RWPE2 (cell line): ENCODE data around the gene SMIM38.

ENCODE experiments used
- ATAC-seq: fragments of 200-7000 bp; cut with Tn5 transposase; 3 replicates; pipeline ENCODE4 v1.9.1; 2021; ENCODE audit warnings: low read depth
- DNase-seq: peaks from one replicate; pipeline ENCODE4 v3.0.0-alpha.2; 2020; ENCODE audit warnings: low spot score
- H3K27ac ChIP-seq: fragments of 450-650 bp; 2 replicates; pipeline ENCODE4 v1.5.1; 2017; ENCODE audit warnings: mild to moderate bottlenecking; ENCODE audit not compliant: poor library complexity, severe bottlenecking
- H3K27me3 ChIP-seq: fragments of 250-450 bp; sonication (Bioruptor Pico); 2 replicates; pipeline ENCODE4 v1.5.1; 2021; ENCODE audit warnings: mild to moderate bottlenecking, moderate library complexity; ENCODE audit not compliant: insufficient read depth, poor library complexity, severe bottlenecking
- H3K36me3 ChIP-seq: fragments of 250-450 bp; sonication (Bioruptor Pico); 2 replicates; pipeline ENCODE4 v1.5.1; 2020; ENCODE audit warnings: low read depth, mild to moderate bottlenecking, moderate library complexity
- H3K4me1 ChIP-seq: fragments of 250-450 bp; sonication (Bioruptor Pico); 2 replicates; pipeline ENCODE4 v1.5.1; 2021; ENCODE audit warnings: mild to moderate bottlenecking, moderate library complexity; ENCODE audit not compliant: insufficient read depth, poor library complexity, severe bottlenecking
- H3K4me3 ChIP-seq: fragments of 250-450 bp; sonication (Bioruptor Pico); 2 replicates; pipeline ENCODE4 v1.5.1; 2021; ENCODE audit warnings: mild to moderate bottlenecking, moderate library complexity; ENCODE audit not compliant: severe bottlenecking
- H3K9me3 ChIP-seq: fragments of 250-450 bp; sonication (Bioruptor Pico); 2 replicates; pipeline ENCODE4 v1.5.1; 2021; ENCODE audit warnings: mild to moderate bottlenecking, moderate library complexity; ENCODE audit not compliant: severe bottlenecking
- CTCF ChIP-seq: fragments of 450-650 bp; IDR thresholded peaks from one replicate; pipeline ENCODE4 v1.5.1; 2017; ENCODE audit warnings: mild to moderate bottlenecking, moderate library complexity; ENCODE audit not compliant: poor library complexity, severe bottlenecking

The SMIM38 gene

DNA sequence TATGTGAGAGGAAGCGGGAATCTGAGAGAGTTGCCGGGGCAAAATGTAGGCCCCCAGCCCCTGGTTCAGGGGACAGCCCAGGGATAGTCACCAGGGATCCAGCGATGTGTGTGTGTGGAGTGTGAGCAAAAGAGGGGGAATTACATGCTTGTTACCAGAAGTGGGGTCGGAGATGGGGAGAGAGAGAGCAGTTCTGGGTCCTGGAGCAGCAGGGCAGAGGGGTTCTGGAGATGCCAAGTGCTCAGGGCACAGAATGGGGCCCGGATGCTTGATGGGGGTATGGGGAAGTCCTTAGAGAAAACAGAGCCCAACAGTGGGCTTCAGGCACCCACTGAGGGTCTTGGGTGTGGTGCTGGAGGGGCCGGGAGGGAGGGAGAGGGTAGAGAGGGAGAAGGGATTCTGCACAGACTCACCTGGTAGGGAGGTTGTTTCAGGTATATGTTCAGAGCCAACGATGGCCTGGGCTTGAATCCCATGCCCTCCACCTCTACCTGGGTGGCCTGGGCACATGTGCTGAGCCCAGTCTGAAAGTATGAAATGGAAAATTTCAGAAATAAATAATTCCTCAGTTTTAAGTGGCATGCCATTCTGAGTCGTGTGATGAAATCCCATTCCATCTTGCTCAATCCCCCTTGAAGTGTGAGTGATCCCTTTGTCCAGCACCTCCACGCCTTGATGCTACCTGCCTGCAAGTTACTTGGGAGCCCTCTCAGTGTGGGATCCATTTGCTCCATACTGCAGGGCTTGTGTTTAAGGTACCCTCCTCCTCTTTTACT is 12.4 kb downstream of the SMIM38 start:
- no peak overlapping the region for H3K27ac ChIP-seq

DNA sequence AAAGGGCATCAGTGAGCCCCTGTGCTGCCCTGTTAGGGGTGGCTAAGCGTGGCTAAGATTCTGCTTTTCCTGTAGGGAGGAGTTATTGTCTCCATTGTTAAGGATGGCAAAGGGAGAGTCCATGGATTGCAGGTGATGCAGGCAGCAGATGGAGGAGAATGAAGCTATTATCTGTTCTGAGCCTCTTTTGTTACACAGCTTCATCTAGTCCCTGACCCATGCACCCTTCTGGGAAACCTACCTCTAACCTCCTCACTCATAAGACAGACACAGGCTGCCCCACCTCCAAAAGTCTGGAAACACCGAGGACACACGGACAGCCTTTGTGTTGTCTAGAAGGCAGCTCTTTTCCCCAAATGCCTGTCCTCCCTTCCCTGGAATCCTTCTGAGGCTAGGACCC is 13.7 kb downstream of the SMIM38 start:
- no peak for TF ChIP-seq CTCF
- Histone ChIP-seq H3K4me1 (peaks cover 8% of the 10 kb centered on the region), H3K9me3 (no peaks in the 10 kb centered on the region), H3K27me3 (no peaks in the 10 kb centered on the region), H3K27ac (no peak overlapping the region), H3K36me3 (no peaks in the 10 kb centered on the region), H3K4me3 (no peak overlapping the region)
- no peak for DNase-seq
- ATAC-seq = no peak

More for the DNA sequence above, 12.4 kb downstream of the SMIM38 start:
- Histone ChIP-seq H3K27me3 (no peaks in the 10 kb centered on the region), H3K36me3 (no peaks in the 10 kb centered on the region), H3K9me3 (no peaks in the 10 kb centered on the region), H3K4me1 (peaks cover 6% of the 10 kb centered on the region), H3K4me3 (no peak overlapping the region)
- no peak for TF ChIP-seq CTCF
- peak; percentile 48; the same call in 2 of the 3 replicates for ATAC-seq
- DNase-seq = no peak

DNA sequence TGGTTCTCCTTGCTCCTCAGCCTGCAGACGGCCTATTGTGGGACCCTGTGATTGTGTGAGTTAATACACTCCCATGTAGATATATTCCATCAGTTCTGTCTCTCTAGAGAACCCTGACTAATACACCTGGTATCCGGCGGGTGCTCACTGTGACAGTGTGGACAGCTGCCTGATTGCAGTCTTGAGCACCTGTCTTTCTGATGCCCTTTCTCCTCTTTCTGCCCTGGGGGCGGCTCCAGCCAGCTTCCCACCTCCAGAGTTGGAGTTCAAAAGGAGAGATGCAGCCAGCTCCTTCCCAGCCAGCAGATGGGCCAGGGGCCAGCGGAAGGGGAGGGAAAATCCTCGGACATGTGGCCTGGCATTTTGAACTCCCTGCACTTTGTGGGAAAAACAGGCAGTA is 15.0 kb downstream of the SMIM38 start:
- Histone ChIP-seq H3K9me3 (no peaks in the 10 kb centered on the region), H3K27ac (no peak overlapping the region), H3K27me3 (no peaks in the 10 kb centered on the region), H3K4me1 (peaks cover 14% of the 10 kb centered on the region), H3K4me3 (no peak overlapping the region), H3K36me3 (no peaks in the 10 kb centered on the region)
- TF ChIP-seq CTCF = no peak
- peak; percentile 40; the same call in 2 of the 3 replicates for ATAC-seq
- no peak for DNase-seq

DNA sequence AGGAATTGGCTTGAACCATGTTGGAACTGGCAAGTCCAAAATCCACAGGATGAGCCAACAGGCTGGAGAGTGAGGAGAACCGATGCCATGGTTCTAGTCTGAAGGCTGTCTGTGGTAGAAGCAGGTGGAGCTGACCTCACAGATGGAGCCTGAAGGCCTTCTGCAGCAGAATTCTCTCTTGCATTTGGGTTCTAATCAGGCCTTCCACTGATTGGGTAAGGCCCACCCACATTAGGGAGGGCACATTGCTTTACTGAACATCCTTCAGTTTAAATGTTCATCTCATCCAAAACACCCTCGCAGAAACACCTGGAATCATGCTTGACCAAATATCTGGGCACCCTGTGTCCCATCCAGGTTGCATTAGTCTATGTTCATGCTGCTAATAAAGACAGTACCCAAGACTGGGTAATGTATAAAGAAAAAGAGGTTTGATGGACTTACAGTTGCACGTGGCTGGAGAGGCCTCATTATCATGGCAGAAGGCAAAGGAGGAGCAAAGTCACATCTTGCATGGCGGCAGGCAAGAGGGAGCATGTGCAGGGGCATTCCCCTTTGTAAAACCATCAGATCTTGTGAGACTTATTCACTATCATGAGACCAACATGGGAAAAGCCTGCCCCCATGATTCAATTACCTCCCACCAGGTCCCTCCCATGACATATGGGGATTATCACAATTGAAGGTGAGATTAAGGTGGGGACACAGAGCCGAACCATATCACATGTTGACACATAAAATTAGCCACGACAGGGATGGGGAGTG is 15.9 kb downstream of the SMIM38 start:
- no peak for TF ChIP-seq CTCF
- Histone ChIP-seq H3K9me3 (no peaks in the 10 kb centered on the region), H3K36me3 (no peaks in the 10 kb centered on the region), H3K27ac (no peak overlapping the region), H3K4me3 (no peak overlapping the region), H3K27me3 (no peaks in the 10 kb centered on the region), H3K4me1 (peaks cover 10% of the 10 kb centered on the region)
- ATAC-seq = no peak
- no peak for DNase-seq
